Stimulated activated CD8-positive, alpha-beta memory T cell treated with anti-CD3 and anti-CD28 coated beads, Interleukin-2, amount 100 ng/mL, for 1 hour (primary cell): Measurements from ENCODE around the gene RECK.
"Not testable (repeated sequence)": the region's sequence is repeated elsewhere in the genome, so short reads cannot be mapped to it uniquely, and the experiment has no call there.

Experiments
- DNase-seq, 2 donors: peaks; one replicate each; pipeline ENCODE4 v3.0.0-alpha.2; 2020; ENCODE audit warnings: low read depth in 2 of 2

RECK gene

GRCh38 chr9:36158917-36159316, 122.2 kb downstream of the RECK start:
- DNase-seq = no peak

- DNase-seq = not testable (repeated sequence)
Observed at GRCh38 chr9:36159509-36159908, 122.8 kb downstream of the RECK start.

- not testable (repeated sequence) for DNase-seq
Observed at GRCh38 chr9:36160126-36160525, 123.4 kb downstream of the RECK start.

- no peak for DNase-seq
Observed at GRCh38 chr9:36161187-36161586, 124.5 kb downstream of the RECK start.

GRCh38 chr9:36162211-36162738, 125.6 kb downstream of the RECK start:
- no peak for DNase-seq

- no peak for DNase-seq
Observed at GRCh38 chr9:36163049-36163785, 126.5 kb downstream of the RECK start.

- DNase-seq = no peak
Observed at GRCh38 chr9:36163786-36164170, 127.1 kb downstream of the RECK start.

GRCh38 chr9:36164372-36164771, 127.7 kb downstream of the RECK start:
- DNase-seq = no peak

GRCh38 chr9:36164989-36165388, 128.3 kb downstream of the RECK start:
- DNase-seq = no peak

GRCh38 chr9:36165826-36166167, 129.1 kb downstream of the RECK start:
- DNase-seq = no peak

- DNase-seq = peak; percentile 71
Observed at GRCh38 chr9:36166168-36166927, 129.6 kb downstream of the RECK start.

- DNase-seq = no peak
Observed at GRCh38 chr9:36169166-36169565, 132.5 kb downstream of the RECK start, which contains the start of gene CCIN. TSS of gene CCIN (plus strand) at chr9:36169388. CDS start at chr9:36169503, 115 bp downstream.

GRCh38 chr9:36169708-36170107, 133.0 kb downstream of the RECK start:
- DNase-seq = no peak

GRCh38 chr9:36170531-36170930, 133.8 kb downstream of the RECK start:
- no peak for DNase-seq

GRCh38 chr9:36173861-36174260, 137.1 kb downstream of the RECK start:
- no peak for DNase-seq
